Bronchial epithelial cell (primary cell): ENCODE data around the gene LRP1-AS. TPM values are rescaled to one million over a fixed set of nuclear protein-coding genes. Genes with fewer than 3 reads are reported as not detected.

Source experiments
- DNase-seq: peaks from one replicate; pipeline ENCODE4 v3.0.0-alpha.2; 2010; ENCODE audit warnings: low read depth
- FAIRE-seq: peaks from 2 replicates; lab custom pipeline; 2011; peaks lifted over from hg19 to GRCh38; lab: Jason Lieb, UNC
- H3K27me3 ChIP-seq: 2 replicates; pipeline ENCODE4 v1.5.1; 2011; ENCODE audit warnings: low read length; ENCODE audit not compliant: control insufficient read depth, insufficient read depth
- H3K36me3 ChIP-seq: 2 replicates; pipeline ENCODE4 v1.5.1; 2011; ENCODE audit warnings: low read length; ENCODE audit not compliant: control insufficient read depth, insufficient read depth
- H3K4me3 ChIP-seq: 2 replicates; pipeline ENCODE4 v1.5.1; 2011; ENCODE audit warnings: mild to moderate bottlenecking, low read depth, low read length, control low read depth
- CTCF ChIP-seq: IDR thresholded peaks from 2 replicates; pipeline ENCODE4 v1.5.1; 2011; ENCODE audit warnings: mild to moderate bottlenecking, moderate library complexity, low read length, control low read depth, inconsistent platforms; ENCODE audit not compliant: insufficient read depth, severe bottlenecking
- total RNA-seq: library from RNA; depleted of rRNA; stranded (reverse); fragments of >200 nt; gene quantifications from 2 replicates; pipeline ENCODE4 v1.2.1, GENCODE V29; 2014

The LRP1-AS gene
- total RNA-seq, 1 donor from 2014 or later, result not detected

- DNase-seq, result no peak
- no peaks in the 10 kb centered on the region for H3K27me3 ChIP-seq
- peaks cover 12% of the 10 kb centered on the region for H3K36me3 ChIP-seq
- no peak overlapping the region for H3K4me3 ChIP-seq
- peak; percentile 90 for FAIRE-seq
- TF ChIP-seq CTCF, result no peak
Observed at GRCh38 chr12:57149245-57149900, 2.0 kb upstream of the LRP1-AS start.

GRCh38 chr12:57148469-57149244 lies 1.2 kb upstream of the LRP1-AS start:
- no peak for FAIRE-seq
- Histone ChIP-seq H3K27me3 (no peaks in the 10 kb centered on the region), H3K4me3 (no peak overlapping the region), H3K36me3 (peaks cover 10% of the 10 kb centered on the region)
- no peak for TF ChIP-seq CTCF
- DNase-seq, result no peak

DNA sequence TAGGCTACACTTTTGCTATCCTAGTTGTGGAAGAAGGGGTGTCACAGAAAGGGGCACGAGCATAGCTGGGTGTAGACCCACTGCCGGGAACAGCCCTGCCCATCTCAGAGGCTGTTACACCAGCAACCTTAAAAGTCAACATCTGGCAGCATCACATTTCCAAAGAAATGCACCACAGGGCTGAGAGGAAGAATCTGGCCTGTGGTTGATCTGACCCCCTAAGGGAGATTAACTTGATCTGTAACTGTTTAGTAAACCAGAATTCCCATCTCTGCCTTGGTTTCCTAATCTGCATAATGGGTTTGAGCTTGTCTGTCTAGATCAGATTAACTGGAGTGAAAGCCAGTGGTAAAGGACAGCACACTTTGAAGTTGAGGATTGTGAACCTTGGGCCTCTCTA lies 1.3 kb downstream of the LRP1-AS start:
- Histone ChIP-seq H3K27me3 (no peaks in the 10 kb centered on the region), H3K36me3 (peaks cover 30% of the 10 kb centered on the region), H3K4me3 (no peak overlapping the region)
- DNase-seq (no peak), FAIRE-seq (no peak)
- TF ChIP-seq CTCF, result no peak

DNA sequence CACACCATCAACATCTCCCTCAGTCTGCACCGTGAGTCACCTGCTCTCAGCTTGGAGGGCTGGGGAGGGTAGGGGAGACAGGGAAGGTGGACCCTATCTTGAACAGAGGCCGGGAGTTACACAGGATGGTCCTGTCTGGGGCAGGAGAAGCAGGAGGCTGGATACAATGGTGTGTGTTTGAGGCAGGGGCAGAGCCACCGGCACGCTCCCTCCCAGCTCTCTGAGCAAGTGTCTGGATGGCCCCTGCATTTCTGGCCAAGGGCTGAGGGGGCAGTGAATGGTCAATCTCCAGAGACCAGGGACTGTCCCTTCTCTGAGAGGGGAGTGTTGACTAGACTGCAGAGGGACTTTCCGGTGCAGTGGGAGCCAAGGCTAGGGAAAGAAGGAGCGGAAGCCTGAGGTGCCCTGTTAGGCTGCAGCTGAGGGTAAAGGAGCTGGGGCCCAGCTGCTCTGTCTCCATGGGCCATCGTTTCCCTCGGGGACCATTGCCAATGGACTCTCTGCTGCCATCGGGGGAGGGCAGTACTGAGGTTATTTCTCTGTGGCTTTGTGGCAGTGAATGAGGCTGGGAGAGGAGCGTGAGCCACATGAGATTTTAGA lies 1.9 kb downstream of the LRP1-AS start:
- peaks cover 32% of the 10 kb centered on the region for H3K36me3 ChIP-seq

DNA sequence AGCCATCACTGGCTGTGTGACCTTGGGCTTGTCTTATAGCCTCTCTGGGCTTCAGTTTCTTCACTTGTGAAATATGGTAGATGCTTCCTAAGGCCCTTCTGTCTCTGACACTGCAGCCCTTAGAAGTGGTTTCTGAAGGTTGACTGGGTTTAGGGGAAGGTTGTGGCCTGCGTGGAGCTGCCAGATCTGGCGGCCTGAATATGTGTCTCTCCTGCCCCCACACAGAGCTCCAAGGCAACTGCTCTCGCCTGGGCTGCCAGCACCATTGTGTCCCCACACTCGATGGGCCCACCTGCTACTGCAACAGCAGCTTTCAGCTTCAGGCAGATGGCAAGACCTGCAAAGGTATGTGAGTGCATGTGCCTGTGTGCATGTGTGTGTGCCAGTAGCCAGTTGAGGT lies 4.0 kb downstream of the LRP1-AS start:
- no peak overlapping the region for H3K4me3 ChIP-seq
- no peak for TF ChIP-seq CTCF
- FAIRE-seq (no peak), DNase-seq (no peak)
- peaks cover 39% of the 10 kb centered on the region for H3K36me3 ChIP-seq
- no peaks in the 10 kb centered on the region for H3K27me3 ChIP-seq

More for the DNA sequence above, 1.9 kb downstream of the LRP1-AS start:
- Histone ChIP-seq H3K27me3 (no peaks in the 10 kb centered on the region), H3K4me3 (no peak overlapping the region)
- DNase-seq (no peak), FAIRE-seq (no peak)
- TF ChIP-seq CTCF, result no peak
